CD14-positive monocyte (primary cell): ENCODE data around the gene WNT3. TPM values are rescaled to one million over a fixed set of nuclear protein-coding genes. Genes with fewer than 3 reads are reported as not detected.

Source experiments
- DNase-seq, 3 donors: peaks; one replicate each; pipeline ENCODE4 v3.0.0-alpha.2; 2011 to 2022
- H2AFZ ChIP-seq: 2 replicates; pipeline ENCODE4 v1.6.0; 2012; ENCODE audit warnings: mild to moderate bottlenecking, low read depth, low read length, inconsistent platforms; ENCODE audit not compliant: insufficient read depth, poor library complexity, severe bottlenecking
- H3K27ac ChIP-seq, 2 donors: 1 replicate in 1 of 2; 2 replicates in 1 of 2; pipeline ENCODE4 v1.5.1; 2012 to 2013; ENCODE audit warnings: low read length in 2 of 2, control low read depth in 1 of 2, inconsistent platforms in 1 of 2, low read depth in 1 of 2, mild to moderate bottlenecking in 1 of 2
- H3K27me3 ChIP-seq, 2 donors: one replicate each; pipeline versions ENCODE4 v1.6.0 to v1.6.1; 2011 to 2013; ENCODE audit warnings: low read length in 2 of 2; ENCODE audit not compliant: control insufficient read depth in 2 of 2, insufficient read depth in 2 of 2
- H3K36me3 ChIP-seq, 2 donors: replicated peaks in 1 of 2; 1 replicate in 1 of 2; 2 replicates in 1 of 2; pipeline versions ENCODE4 v1.5.1 to v1.6.1; 2012 to 2013; ENCODE audit warnings: low read length in 2 of 2, control low read depth in 1 of 2, inconsistent platforms in 1 of 2, mild to moderate bottlenecking in 1 of 2; ENCODE audit not compliant: insufficient read depth in 2 of 2, control insufficient read depth in 1 of 2
- H3K4me1 ChIP-seq, 2 donors: 1 replicate in 1 of 2; 2 replicates in 1 of 2; pipeline versions ENCODE4 v1.5.1 to v1.6.1; 2012 to 2013; ENCODE audit warnings: low read length in 2 of 2, control low read depth in 1 of 2, inconsistent platforms in 1 of 2, mild to moderate bottlenecking in 1 of 2, moderate library complexity in 1 of 2; ENCODE audit not compliant: insufficient read depth in 2 of 2, control insufficient read depth in 1 of 2
- H3K4me2 ChIP-seq: replicated peaks from 2 replicates; pipeline ENCODE3; 2012; ENCODE audit warnings: low read length, moderate library complexity, mild to moderate bottlenecking; ENCODE audit not compliant: poor library complexity, severe bottlenecking; ENCODE audit errors: extremely low read depth
- H3K4me3 ChIP-seq, 3 experiments: fragments of 200-600 bp in 1 of 3; sonication (generic) in 1 of 3; replicated peaks in 1 of 3; 1 replicate in 2 of 3; 2 replicates in 1 of 3; pipeline ENCODE4 v1.5.1; 2011 to 2013; ENCODE audit warnings: low read length in 3 of 3, mild to moderate bottlenecking in 3 of 3, control low read depth in 2 of 3, low read depth in 2 of 3, inconsistent platforms in 1 of 3, moderate library complexity in 1 of 3
- H3K79me2 ChIP-seq: 2 replicates; pipeline ENCODE4 v1.6.0; 2012; ENCODE audit warnings: mild to moderate bottlenecking, control low read depth, inconsistent platforms, low read length, moderate library complexity; ENCODE audit not compliant: insufficient read depth
- H3K9ac ChIP-seq: 2 replicates; pipeline ENCODE4 v1.6.0; 2017; ENCODE audit warnings: low read length, mild to moderate bottlenecking; ENCODE audit not compliant: insufficient read depth, poor library complexity, severe bottlenecking
- H3K9me3 ChIP-seq, 2 donors: replicated peaks in 1 of 2; 1 replicate in 1 of 2; 2 replicates in 1 of 2; pipeline versions ENCODE4 v1.5.1 to v1.6.1; 2012 to 2013; ENCODE audit warnings: low read length in 2 of 2, control low read depth in 1 of 2; ENCODE audit not compliant: control insufficient read depth in 1 of 2, insufficient read depth in 1 of 2
- H4K20me1 ChIP-seq: 2 replicates; pipeline ENCODE4 v1.6.0; 2012; ENCODE audit warnings: mild to moderate bottlenecking, low read length, control low read depth, moderate library complexity; ENCODE audit not compliant: insufficient read depth
- H3K27ac Mint-ChIP-seq, 7 donors: one replicate each; pipeline ENCODE4 v1.8.0; 2020; ENCODE audit warnings: mild to moderate bottlenecking in 7 of 7, mixed read lengths in 7 of 7, moderate library complexity in 6 of 7, inconsistent platforms in 2 of 7
- H3K27me3 Mint-ChIP-seq, 3 donors: one replicate each; pipeline ENCODE4 v1.8.0; 2021 to 2022; ENCODE audit warnings: low read depth in 3 of 3, mild to moderate bottlenecking in 3 of 3, mixed read lengths in 3 of 3, moderate library complexity in 3 of 3, inconsistent platforms in 1 of 3
- H3K36me3 Mint-ChIP-seq, 2 donors: one replicate each; pipeline ENCODE4 v1.8.0; 2020; ENCODE audit warnings: mixed read lengths in 2 of 2, inconsistent platforms in 1 of 2, mild to moderate bottlenecking in 1 of 2
- H3K4me1 Mint-ChIP-seq: one replicate; pipeline ENCODE4 v1.8.0; 2020; ENCODE audit warnings: mild to moderate bottlenecking, mixed read lengths
- H3K4me3 Mint-ChIP-seq, 2 donors: one replicate each; pipeline ENCODE4 v1.8.0; 2020; ENCODE audit warnings: mild to moderate bottlenecking in 2 of 2, mixed read lengths in 2 of 2, moderate library complexity in 1 of 2
- H3K9me3 Mint-ChIP-seq, 7 donors: one replicate each; pipeline ENCODE4 v1.8.0; 2020 to 2022; ENCODE audit warnings: mixed read lengths in 7 of 7, mild to moderate bottlenecking in 6 of 7, moderate library complexity in 6 of 7, inconsistent platforms in 2 of 7
- CTCF ChIP-seq: fragments of 200-600 bp; IDR thresholded peaks from one replicate; pipeline ENCODE4 v1.8.0; 2022; ENCODE audit warnings: antibody characterized with exemption, mild to moderate bottlenecking
- WGBS: methylation state at CpG from one replicate; pipeline ENCODE4 v1.1.5; 2013; ENCODE audit warnings: missing lambda C conversion rate; ENCODE audit not compliant: insufficient coverage; 5-methylcytosine and 5-hydroxymethylcytosine counted together
- intact Hi-C, 2 donors: fragments of 100-400 bp; cut with micrococcal nuclease; formaldehyde crosslinking; loops; one replicate each; pipeline versions ENCODE4 v1.15.0 to v1.15.1; 2023
- polyA plus RNA-seq, 3 donors: library from polyadenylated mRNA; depleted of rRNA in 1 of 3; unstranded in 2 of 3; stranded (reverse) in 1 of 3; fragments of 300-500 nt in 2 of 3; fragments of >200 nt in 1 of 3; fragmentation: Illumina TruSeq in 2 of 3; gene quantifications; 1 replicate in 2 of 3; 2 replicates in 1 of 3; pipeline ENCODE4 v1.2.3, GENCODE V29; 2012 to 2021

The WNT3 gene
- polyA plus RNA-seq, 3 donors: 0.01 TPM; not detected in 2

GRCh38 chr17:46832331-46832821 lies 13.9 kb upstream of the WNT3 start:
- H3K27me3 ChIP-seq: no peaks in the 10 kb centered on the region
- no peaks in the 10 kb centered on the region for H3K36me3 ChIP-seq
- Mint-ChIP-seq H3K9me3 (no peaks in the 10 kb centered on the region), H3K4me3 (no peak overlapping the region), H3K27ac (no peak overlapping the region), H3K4me1 (peaks cover 3% of the 10 kb centered on the region), H3K36me3 (no peaks in the 10 kb centered on the region), H3K27me3 (peaks cover 10 to 32% (median 18%) of the 10 kb centered on the region in 3 donors)
- WGBS: 86% methylated on average over 10 of the region's 11 CpGs
- no peaks in the 10 kb centered on the region for H3K79me2 ChIP-seq
- H3K9ac ChIP-seq: no peak overlapping the region
- TF ChIP-seq CTCF: no peak
- H3K9me3 ChIP-seq: no peaks in the 10 kb centered on the region
- intact Hi-C loops: no loop called here
- no peak overlapping the region for H3K4me3 ChIP-seq
- H3K27ac ChIP-seq: no peak overlapping the region
- no peaks in the 10 kb centered on the region for H3K4me1 ChIP-seq
- no peak for DNase-seq
- no peaks in the 10 kb centered on the region for H4K20me1 ChIP-seq
- H2AFZ ChIP-seq: no peak overlapping the region
- H3K4me2 ChIP-seq: no peak overlapping the region

GRCh38 chr17:46831573-46832330 lies 13.3 kb upstream of the WNT3 start:
- Histone ChIP-seq H3K4me1 (no peaks in the 10 kb centered on the region), H3K4me2 (no peak overlapping the region), H3K79me2 (no peaks in the 10 kb centered on the region), H3K27ac (no peak overlapping the region), H4K20me1 (no peaks in the 10 kb centered on the region), H3K4me3 (no peak overlapping the region), H3K9me3 (no peaks in the 10 kb centered on the region), H3K36me3 (no peaks in the 10 kb centered on the region), H3K9ac (no peak overlapping the region), H2AFZ (no peak overlapping the region), H3K27me3 (no peaks in the 10 kb centered on the region)
- Mint-ChIP-seq H3K9me3 (no peaks in the 10 kb centered on the region), H3K36me3 (no peaks in the 10 kb centered on the region), H3K27ac (no peak overlapping the region), H3K4me3 (no peak overlapping the region), H3K27me3 (peaks cover 7 to 29% (median 17%) of the 10 kb centered on the region in 3 donors), H3K4me1 (peaks cover 3% of the 10 kb centered on the region)
- TF ChIP-seq CTCF: no peak
- no peak for DNase-seq
- intact Hi-C loops: no loop called here
- WGBS: 74% methylated on average over 10 of the region's 14 CpGs
